ENCODE results near the gene ZNF787.
"Not testable (repeated sequence)": the region's sequence is repeated elsewhere in the genome, so short reads cannot be mapped to it uniquely, and the experiment has no call there.

Gene ZNF787

DNA sequence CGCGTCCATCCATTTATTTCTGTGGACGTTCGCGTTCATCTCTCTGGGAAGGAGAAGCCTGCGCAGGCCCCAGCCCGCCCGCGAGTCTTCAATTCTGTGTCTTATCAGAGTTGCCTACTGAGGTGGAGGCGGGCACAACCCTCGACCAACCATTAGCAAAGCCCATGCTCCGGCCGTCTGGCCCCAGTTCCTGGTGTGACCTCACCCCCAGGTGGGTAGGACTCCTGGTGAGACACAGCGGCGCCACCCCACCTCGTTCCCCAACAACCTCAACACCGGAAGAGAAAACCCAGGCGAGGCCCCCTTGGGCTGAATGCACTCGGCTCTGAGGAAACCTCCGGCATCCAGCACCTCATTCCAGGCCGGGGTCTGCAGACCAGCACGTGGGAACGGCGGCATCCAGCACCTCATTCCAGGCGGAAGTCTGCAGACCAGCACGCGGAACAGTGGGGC, 14.7 kb downstream of the ZNF787 start:
- DNase-seq (ENCODE audit: low read depth, low spot score) = no peak

DNA sequence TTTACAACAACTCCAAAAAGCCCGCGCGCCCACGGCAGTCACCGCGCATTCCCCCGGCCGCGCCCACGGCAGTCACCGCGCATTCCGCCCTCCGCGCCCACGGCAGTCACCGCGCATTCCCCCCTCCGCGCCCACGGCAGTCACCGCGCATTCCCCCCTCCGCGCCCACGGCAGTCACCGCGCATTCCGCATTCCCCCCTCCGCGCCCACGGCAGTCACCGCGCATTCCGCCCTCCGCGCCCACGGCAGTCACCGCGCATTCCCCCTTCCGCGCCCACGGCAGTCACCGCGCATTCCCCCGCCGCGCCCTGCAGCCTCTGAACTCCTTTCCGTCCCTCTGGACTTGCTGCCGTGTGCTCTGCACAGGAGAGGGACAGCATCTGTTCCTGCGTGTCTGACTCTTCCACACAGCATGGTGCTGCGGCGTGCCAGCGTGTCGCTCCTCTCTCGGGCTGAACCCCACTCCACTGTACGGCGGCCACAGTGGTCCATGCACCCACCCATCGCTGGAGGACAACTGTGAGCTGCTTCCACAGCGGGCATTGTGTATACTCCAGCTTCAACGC, 15.2 kb downstream of the ZNF787 start:
- not testable (repeated sequence) for DNase-seq (ENCODE audit: low read depth, low spot score)

DNA sequence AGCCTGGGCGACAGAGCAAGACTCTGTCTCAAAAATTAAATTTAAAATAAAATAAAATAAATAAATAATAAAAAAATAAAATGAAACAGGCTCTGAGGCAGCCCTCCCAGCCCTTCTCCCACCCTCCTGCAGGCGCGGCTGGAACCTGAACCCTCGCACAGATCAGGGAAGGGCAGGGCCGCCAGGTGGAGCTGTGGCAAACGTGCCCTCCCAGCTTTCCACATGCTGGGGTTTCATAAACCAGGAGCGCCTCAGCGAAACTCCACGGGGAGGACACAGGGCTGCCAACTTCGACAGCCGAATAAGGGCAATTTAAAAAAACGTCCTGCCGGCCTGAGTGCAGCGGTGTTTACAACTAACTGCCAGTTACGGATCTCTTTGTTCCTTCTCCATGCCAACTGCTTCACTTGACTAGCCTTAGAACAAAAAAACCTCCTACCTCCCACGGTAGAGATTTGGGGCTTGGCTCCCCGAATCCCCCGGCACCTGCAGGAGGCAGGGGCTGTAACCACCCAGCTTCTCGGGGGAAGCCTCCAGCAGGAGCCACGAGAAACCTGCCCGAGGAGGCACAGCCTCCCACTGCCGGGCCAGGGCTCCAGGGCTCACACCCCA, 15.9 kb downstream of the ZNF787 start:
- no peak for DNase-seq (ENCODE audit: low read depth, low spot score)

DNA sequence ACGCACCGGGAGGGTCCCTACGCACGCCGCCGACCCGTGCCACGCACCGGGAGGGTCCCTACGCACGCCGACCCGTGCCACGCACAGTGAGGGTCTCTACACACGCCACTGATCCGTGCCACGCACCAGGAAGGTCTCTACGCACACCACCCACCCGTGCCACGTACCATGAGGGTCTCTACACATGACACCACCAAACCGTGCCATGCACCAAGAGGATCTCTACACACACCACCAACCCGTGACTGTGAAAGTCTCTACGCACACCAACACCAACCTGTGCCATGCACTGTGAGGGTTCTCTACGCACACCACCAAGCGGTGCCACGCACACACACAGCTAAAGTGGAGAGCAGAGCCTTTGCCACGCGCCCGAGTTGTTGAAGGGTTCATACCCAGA, 16.7 kb downstream of the ZNF787 start:
- DNase-seq (ENCODE audit: low read depth, low spot score) = no peak

DNA sequence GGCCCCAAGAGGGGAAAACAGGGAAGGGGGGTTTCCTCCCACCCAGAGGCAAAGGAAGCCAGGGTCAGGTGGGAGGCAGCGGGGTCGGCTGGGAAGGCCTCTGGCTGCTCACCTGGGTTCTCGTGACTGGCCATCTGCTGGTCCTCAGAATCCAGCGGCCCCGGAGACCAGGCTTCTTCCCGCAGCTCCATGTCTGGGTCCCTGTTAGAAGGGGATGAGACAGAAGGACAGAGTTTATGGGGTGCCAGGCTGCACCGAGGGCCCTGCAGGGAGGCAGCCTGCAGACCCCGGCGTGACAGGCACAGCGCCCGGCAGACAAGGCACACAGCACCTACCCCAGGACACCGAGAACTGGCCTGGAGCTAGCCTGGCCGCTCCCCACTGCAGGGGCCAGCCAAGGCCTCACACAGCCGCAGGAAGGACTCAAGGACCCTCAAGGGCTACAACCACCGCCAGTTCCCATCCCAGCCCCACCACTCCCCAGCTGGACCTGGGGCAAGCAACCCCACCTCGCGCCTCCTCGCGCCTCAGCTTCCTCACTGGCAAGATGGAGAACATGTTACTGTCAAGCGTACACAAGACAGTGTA, 18.0 kb downstream of the ZNF787 start:
- DNase-seq (ENCODE audit: low read depth, low spot score) = no peak

DNA sequence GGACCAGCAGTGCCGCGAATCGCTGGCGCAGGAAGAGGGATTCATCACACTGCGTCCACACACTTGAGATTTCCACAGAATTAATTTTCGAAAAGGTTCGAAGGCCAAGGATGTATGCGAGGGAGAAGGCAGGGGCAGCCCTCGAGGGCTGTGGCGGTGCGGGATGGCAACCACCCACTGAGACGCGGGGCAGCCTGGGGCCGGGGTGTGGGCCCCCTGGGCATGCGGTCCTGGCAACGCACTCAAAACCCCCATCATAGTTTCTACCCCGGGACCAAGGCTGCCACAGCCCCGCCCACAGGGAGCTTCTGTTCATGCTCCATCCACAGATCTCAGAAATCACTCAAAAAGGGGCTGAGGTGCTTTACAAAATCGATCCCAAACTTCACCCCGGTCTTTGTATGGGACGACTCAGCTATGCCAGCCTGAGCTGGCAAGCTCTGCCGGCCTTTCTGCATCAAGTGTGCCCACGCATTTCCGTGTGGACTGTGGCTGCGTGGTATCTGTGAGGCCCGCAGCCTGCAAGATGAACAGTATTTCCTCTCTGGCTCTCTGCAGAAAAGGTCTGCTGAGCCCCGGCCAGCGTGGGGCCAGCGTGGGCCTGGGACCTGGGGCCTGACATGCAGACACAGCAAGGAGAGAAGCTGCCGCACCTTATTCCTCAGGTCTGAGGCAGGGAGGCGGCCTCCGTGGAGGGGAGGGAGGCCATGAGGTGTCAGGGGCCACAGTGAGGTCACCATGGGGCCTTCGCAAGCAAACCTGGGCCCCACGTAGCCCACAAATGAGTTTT, 19.2 kb downstream of the ZNF787 start:
- no peak for DNase-seq (ENCODE audit: low read depth, low spot score)

DNA sequence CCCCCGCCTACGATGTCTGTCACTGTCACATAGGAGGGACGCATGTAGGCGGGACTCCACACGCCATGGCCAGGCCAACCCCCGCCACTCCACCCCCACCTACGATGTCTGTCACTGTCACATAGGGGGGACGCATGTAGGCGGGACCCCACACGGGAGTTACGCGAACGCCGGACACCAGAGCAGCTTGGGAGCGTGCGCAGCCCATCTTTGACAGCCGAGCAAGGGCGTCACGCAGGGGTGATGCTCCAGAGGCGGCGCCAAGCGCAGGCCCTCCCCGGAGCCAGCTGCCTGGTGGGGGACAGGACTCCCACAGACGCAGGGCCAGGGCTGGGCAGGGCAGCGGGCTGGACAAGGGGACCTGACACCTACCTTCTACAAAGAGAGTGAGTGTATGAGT, 20.0 kb downstream of the ZNF787 start:
- DNase-seq (ENCODE audit: low read depth, low spot score) = no peak

DNA sequence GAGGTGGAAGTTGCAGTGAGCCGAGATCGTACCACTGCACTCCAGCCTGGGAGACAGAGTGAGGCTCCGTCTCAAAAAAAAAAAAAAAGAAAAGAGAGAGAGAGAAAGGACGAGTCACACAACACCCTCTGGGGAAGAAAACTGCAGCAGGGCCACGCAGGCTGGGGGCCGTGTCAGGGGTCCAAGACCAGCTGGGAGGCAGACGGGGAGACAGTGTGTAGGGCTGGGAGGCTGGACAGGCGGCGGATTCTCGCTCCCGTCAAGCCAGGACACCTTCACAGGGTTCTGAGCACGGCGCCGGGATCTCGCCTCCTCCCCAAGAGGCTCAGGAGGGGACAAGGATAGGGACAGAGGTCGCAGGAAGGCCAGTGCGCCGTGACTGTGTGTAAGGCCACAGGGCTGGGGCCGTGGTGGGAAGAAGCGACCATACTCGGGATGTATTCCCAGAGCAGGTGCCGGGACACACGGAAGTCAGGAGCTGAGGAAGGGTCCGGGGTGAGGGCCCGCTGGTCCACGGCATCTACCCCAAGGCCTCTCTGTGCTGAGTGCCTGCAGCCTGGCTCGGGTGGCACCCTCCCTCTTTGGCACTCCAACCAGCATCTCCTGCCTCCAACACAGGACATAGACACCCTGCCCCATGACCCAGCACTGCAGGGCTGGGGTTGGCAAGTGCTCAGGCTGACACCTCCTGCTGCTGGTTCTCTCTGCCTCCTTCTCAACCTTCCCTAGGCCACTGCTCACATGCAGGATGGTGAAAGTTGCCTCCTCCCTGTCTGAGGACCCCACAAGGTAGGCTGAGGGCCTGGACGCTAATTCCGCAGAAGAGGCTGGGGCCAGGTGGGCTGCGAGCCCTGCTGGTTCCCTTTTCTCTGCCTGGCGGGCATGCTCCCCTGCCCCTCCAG, 21.2 kb downstream of the ZNF787 start:
- DNase-seq (ENCODE audit: low read depth, low spot score) = no peak

DNA sequence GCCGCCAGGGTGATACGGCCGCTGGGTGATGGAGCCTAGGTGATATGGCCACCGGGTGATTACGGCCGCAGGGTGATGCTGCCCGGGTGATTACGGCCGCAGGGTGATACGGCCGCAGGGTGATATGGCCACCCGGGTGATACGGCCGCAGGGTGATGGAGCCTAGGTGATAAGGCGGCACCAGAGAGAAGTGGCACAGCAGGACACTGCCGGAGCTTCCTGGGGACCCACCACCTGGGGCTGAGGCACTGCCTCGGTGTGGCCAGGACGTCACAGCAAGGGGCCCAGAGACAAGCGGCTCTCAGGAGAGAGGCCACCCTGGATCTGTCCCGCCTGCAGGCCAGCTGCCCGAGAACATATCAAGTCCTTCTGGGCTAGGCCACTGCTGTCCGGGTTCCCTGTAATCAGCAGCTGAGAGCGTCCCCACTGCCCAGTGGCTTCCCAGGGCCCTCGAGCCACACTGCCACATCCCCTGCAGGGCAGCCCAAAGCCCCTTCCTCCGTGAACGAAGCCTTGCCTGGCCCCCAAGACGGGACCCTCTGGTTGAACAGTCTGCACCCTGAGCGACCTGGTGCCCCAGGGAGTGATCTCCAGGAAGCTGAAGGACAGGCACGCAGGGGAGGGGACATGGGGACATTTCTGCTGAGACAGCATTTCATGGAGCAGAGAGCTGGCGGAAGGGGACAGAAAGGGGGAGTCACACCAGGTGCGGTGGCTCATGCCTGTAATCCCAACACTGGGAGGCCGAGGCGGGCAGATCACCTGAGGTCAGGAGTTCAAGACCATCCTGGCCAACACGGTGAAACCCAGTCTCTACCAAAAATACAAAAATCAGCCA, 22.1 kb downstream of the ZNF787 start:
- no peak for DNase-seq (ENCODE audit: low read depth, low spot score)

DNA sequence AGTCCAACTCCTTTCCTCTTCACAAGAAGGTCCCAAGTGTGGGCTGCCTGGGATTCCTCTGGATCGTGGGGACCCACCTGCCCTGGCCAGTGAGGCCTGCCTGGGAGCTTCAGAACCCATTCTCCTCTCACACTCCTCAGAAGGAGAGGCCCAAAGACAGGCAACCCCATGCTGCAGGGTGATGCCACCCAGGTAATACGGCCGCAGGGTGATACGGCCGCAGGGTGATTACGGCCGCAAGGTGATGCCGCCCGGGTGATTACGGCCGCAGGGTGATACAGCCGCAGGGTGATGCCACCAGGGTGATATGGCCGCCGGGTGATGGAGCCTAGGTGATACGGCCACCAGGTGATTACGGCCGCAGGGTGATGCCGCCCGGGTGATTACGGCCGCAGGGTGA, 22.9 kb downstream of the ZNF787 start:
- not testable (repeated sequence) for DNase-seq (ENCODE audit: low read depth, low spot score)

DNA sequence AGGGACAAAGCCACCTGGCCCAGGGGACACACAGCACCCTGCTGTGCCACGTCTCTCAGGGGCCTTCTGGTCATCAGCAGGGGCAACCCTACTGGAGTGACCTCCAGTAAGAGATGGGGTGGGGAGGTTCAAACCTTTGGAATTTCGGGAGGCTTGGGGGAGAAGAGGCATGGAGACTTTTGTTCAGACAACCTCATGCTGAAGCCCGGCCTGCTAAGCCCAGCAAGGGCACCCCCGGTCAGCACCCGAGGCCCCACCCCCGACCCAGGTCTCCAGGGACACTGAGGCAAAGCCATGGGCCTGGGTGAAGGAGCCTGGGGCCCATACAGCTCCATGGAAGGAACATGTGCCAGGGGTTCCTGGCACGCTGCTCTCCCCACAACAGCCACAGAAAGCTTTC, 23.3 kb downstream of the ZNF787 start:
- no peak for DNase-seq (ENCODE audit: low read depth, low spot score)

DNA sequence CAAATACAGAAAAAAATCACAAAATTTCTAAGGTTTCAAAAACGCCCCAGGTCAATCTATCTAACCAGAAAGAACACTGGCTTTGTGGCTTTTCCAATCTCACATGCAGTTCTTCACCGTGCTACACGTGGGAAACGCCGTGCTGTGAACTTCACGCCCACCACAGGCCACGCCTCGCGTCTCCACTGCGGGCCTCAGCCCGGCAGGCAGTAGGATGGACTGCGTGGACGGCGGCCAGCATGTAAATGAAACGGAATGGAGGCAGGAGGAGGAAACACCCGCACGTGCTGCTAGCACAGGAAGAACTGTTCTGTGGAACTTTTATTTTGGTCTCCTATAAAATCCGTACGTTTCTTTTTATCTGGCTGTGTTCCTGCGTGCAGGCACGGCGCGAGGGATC, 23.8 kb downstream of the ZNF787 start:
- DNase-seq (ENCODE audit: low read depth, low spot score) = no peak

DNA sequence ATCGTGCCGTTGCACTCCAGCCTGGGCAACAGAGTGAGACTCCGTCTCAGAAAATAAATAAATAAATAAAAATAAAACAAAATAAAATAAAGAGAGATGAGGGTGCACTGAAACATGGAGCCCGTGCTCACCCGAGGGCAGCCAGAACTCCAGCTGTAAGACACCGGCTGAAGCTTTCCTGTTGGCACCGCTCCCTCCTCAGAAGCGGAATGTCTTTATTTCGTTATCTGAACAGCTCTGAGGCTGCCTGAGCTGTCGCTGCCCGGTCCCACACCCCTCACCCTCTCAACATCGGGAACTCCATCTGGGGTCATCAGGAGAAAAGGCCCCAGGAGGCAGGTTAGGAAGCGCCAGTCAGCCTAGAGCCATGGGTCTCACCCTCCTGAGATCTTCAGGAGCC, 24.4 kb downstream of the ZNF787 start:
- no peak for DNase-seq (ENCODE audit: low read depth, low spot score)

DNA sequence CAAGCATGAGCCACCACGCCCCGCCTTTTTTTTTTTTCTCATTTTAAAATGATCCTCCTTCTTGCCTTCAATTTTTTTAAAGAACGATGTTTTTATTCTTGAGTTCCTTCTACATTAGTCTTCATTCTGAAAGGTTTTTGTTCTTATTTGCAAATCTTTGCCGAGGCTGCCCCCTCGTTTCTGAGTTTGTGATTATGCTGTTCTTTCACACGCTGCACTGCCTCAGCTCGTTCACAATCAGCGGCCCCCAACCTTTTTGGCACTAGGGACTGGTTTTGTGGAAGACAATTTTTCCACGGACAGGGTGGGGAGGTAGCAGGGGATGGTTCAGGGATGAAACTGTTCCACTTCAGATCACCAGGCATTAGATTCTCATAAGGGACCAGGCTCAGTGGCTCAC, 26.6 kb downstream of the ZNF787 start:
- no peak for DNase-seq (ENCODE audit: low read depth, low spot score)

DNA sequence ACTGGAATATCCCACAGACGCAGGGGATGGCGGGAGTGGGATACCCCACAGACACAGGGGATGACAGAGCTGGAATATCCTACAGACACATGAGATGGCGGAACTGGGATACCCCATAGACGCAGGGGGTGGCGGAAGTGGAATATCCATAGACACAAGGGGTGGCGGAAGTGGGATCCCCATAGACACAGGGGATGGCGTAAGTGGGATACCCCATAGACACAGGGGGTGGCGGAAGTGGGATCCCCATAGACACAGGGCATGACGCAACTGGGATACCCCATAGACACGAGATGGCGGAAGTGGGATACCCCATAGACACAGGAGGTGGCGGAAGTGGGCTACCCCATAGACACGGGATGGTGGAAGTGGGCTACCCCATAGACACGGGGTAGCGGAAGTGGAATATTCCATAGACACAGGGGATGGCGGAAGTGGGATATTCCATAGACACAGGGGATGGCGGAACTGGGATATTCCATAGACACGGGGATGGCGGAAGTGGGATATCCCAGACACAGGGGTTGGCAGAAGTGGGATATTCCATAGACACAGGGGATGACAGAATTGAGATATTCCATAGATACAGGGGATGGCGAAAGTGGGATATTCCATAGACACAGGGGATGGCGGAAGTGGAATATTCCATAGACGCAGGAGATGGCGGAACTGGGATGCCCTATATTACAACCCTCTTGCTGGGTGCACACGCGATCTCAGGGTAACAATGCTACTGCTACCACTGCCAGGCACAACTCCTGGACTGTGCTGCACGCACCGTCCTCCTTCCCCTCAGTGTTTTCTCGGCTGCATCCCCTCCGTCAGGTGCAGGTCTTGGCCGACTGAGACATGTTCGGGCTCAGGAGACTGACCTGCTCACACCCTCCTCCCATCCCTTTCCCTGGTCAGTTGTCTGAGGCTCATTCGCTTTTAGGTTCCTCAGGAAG, 28.1 kb downstream of the ZNF787 start:
- no peak for DNase-seq (ENCODE audit: low read depth, low spot score)

DNA sequence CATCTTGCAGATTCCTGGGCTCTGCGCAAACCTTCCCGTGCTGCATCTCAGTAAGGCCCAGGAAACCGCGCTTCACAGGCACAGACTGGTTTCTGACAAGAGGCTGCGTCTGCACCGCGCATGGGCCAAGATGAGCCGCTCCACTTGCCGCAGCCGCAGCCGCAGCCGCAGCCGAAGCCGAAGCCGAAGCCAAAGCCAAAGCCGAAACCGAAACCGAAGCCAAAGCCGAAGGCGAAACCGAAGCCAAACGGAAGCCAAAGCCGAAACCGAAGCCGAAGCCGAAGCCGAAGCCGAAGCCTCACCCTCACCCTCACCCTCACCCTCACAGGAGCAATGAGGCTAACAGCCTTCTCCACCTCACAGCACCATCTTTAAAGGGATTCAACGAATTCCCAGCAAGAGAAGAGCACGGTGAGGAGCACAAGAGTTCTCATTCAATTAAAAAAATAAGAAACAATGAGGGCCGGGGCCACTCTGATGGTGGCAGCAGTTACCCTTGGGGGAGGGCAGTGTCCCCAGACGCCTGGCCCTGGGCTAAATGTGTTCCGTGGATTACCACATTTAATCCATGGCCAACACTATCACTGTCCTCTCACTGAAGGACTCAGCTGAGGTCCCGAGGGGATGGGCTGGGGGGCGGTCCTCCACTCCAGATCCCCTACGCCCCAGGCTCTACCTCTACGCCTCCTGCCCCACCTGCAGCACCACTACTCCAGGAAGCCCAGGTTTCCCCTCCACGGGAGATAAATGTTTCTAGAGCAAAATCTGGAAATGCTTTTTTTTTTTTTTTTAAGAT, 29.1 kb downstream of the ZNF787 start:
- DNase-seq (ENCODE audit: low read depth, low spot score) = no peak

DNA sequence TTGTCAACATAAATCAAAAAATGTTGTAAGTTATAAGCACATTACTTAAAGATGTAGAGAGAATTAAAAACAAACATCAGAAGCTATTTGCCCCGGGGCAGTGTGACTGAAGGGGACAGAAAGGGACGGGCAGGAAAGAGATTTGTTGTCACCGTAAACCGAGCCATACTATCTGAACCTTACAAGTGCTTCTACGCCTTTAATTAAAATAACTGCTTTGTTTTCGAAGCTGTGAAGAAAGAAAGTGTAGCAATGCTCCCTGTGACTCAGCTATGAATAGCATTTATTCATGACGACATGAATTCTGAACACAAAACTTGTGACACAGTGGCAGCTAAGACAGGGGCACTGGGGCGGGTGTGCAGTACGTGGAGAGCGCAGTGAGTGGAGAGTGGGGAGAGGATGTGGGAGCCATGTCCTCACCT, 30.0 kb downstream of the ZNF787 start:
- no peak for DNase-seq (ENCODE audit: low read depth, low spot score)

DNA sequence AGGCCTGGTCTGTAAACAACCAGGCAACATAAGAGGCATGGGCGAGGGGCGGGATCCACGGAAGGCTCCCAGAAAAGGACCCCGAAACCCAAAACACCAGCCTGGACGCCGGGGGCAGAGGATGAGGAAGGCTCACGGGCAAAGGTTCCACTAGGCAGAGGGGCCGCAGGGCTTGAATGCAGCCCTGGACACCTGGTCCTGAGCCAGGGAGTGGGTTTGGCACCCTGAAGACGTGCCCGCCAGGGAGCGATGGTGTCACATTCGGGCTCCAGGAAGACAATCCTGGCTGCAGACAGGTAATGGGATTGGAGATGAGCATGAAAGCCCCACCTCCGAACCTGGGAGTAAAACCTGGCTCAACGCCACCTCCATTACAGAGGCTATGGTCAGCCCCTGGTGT, 31.8 kb downstream of the ZNF787 start:
- no peak for DNase-seq (ENCODE audit: low read depth, low spot score)
